OCI-LY7 (cell line): ENCODE data around the gene JPH2.

Source experiments
- CTCF ChIP-seq: fragments of 200-600 bp; sonication (generic); conservative IDR thresholded peaks from 2 replicates; pipeline ENCODE4 v1.5.1; 2014; ENCODE audit warnings: mild to moderate bottlenecking, antibody characterized with exemption, low read length, moderate library complexity, mixed read lengths
- EZH2phosphoT487 ChIP-seq: fragments of 200-600 bp; sonication (generic); IDR thresholded peaks from 2 replicates; pipeline ENCODE4 v1.6.1; 2018; ENCODE audit warnings: low read depth, borderline replicate concordance, mild to moderate bottlenecking, mixed run types, antibody characterized with exemption, low read length, moderate library complexity, mixed read lengths

GRCh38 chr20:44221368-44221954 is 34.5 kb upstream of the JPH2 start:
- TF ChIP-seq CTCF (no peak), EZH2phosphoT487 (no peak)
